HepG2 (cell line): Measurements from ENCODE around the gene CCT3. TPM values are rescaled to one million over a fixed set of nuclear protein-coding genes. Genes with fewer than 3 reads are reported as not detected.
A peak's percentile ranks its signal among the peaks of the same experiment; 100 is the strongest.

Source experiments
- ATAC-seq: fragments of 200-7000 bp; cut with Tn5 transposase; 3 replicates; pipeline ENCODE4 v1.9.1; 2020; ENCODE audit warnings: mild to moderate bottlenecking, moderate library complexity
- BruUV-seq: library from RNA; stranded (reverse); fragments of 400-500 nt; replicated peaks from 2 replicates; lab custom pipeline; 2021; lab: Mats Ljungman, UMichigan
- CTCF ChIA-PET: fragments of 300-600 bp; formaldehyde crosslinking; extraction: SDS; loops from one replicate; lab custom pipeline; 2021; ENCODE audit warnings: low total read pairs, inconsistent platforms, low intra/inter-chr PET ratio; lab: Yijun Ruan, JAX
- POLR2A ChIA-PET: fragments of 350-600 bp; sonication (Branson Sonifier 250); formaldehyde crosslinking; loops from one replicate; lab custom pipeline; 2020; ENCODE audit warnings: antibody characterized with exemption, inconsistent platforms; lab: Yijun Ruan, JAX
- DNase-seq: peaks from one replicate; pipeline ENCODE4 v3.0.0-alpha.2; 2015; ENCODE audit warnings: low spot score
- FAIRE-seq: peaks from 3 replicates; lab custom pipeline; 2011; peaks lifted over from hg19 to GRCh38; lab: Jason Lieb, UNC
- H2AFZ ChIP-seq: one replicate; pipeline ENCODE4 v1.6.1; 2011; ENCODE audit warnings: low read length, inconsistent platforms
- H3K27ac ChIP-seq: fragments of 300-600 bp; 3 replicates; pipeline ENCODE4 v1.8.0; 2011; ENCODE audit warnings: mixed run types, mild to moderate bottlenecking, mixed read lengths, low read length, inconsistent platforms; ENCODE audit not compliant: insufficient read depth; ENCODE audit errors: extremely low read length
- H3K27me3 ChIP-seq, 2 experiments: fragments of 200-600 bp in 1 of 2; 2 replicates in 1 of 2; 3 replicates in 1 of 2; pipeline versions ENCODE4 v1.6.0 to v1.8.0; 2011; ENCODE audit warnings: low read length in 2 of 2, mild to moderate bottlenecking in 2 of 2, moderate library complexity in 2 of 2, inconsistent platforms in 1 of 2; ENCODE audit not compliant: insufficient read depth in 2 of 2, control insufficient read depth in 1 of 2
- H3K36me3 ChIP-seq, 2 experiments: fragments of 200-600 bp in 1 of 2; replicated peaks in 1 of 2; 2 replicates in 1 of 2; 3 replicates in 1 of 2; pipeline versions ENCODE4 v1.5.1 to v1.8.0; 2011; ENCODE audit warnings: low read length in 2 of 2, inconsistent platforms in 1 of 2; ENCODE audit not compliant: insufficient read depth in 2 of 2, control insufficient read depth in 1 of 2
- H3K4me1 ChIP-seq: 2 replicates; pipeline ENCODE4 v1.5.1; 2012; ENCODE audit warnings: low read length, inconsistent platforms; ENCODE audit not compliant: insufficient read depth
- H3K4me2 ChIP-seq: 2 replicates; pipeline ENCODE4 v1.6.0; 2011; ENCODE audit warnings: low read depth, low read length, inconsistent platforms
- H3K4me3 ChIP-seq, 3 experiments: fragments of 200-600 bp in 1 of 3; sonication (generic), shearing (Covaris generic) in 1 of 3; replicated peaks in 1 of 3; 2 replicates each; pipeline ENCODE4 v1.5.1; 2011 to 2016; ENCODE audit warnings: low read length in 3 of 3, inconsistent platforms in 2 of 3, low read depth in 2 of 3, mild to moderate bottlenecking in 2 of 3, control low read depth in 1 of 3, mixed read lengths in 1 of 3; ENCODE audit not compliant: insufficient read depth in 1 of 3
- H3K79me2 ChIP-seq: one replicate; pipeline ENCODE4 v1.6.1; 2011; ENCODE audit warnings: low read length, inconsistent platforms; ENCODE audit not compliant: insufficient read depth
- H3K9ac ChIP-seq: 2 replicates; pipeline ENCODE4 v1.6.0; 2011; ENCODE audit warnings: mild to moderate bottlenecking, low read depth, low read length, inconsistent platforms; ENCODE audit not compliant: insufficient read depth
- H3K9me3 ChIP-seq: 2 replicates; pipeline ENCODE4 v1.5.1; 2012; ENCODE audit warnings: mild to moderate bottlenecking, low read length
- H4K20me1 ChIP-seq: 2 replicates; pipeline ENCODE4 v1.6.0; 2011; ENCODE audit warnings: inconsistent platforms, mild to moderate bottlenecking, low read length, moderate library complexity; ENCODE audit not compliant: insufficient read depth
- PAX8 ChIP-seq: sonication (generic); formaldehyde crosslinking; IDR thresholded peaks from 2 replicates; pipeline ENCODE4 v1.8.0; 2022; ENCODE audit warnings: mild to moderate bottlenecking, missing genetic modification reagents, borderline replicate concordance
- POLR2AphosphoS5 ChIP-seq: IDR thresholded peaks from 2 replicates; pipeline ENCODE4 v1.6.1; 2012; ENCODE audit warnings: low read depth, low read length
- PRDM10 ChIP-seq: sonication (generic); formaldehyde crosslinking; IDR thresholded peaks from 2 replicates; pipeline ENCODE4 v1.4.0; 2020; ENCODE audit warnings: low read depth, missing genetic modification reagents
- RBM22 ChIP-seq: fragments of 200-400 bp; formaldehyde crosslinking; optimal IDR thresholded peaks from 2 replicates; pipeline ENCODE3; 2017; ENCODE audit warnings: mild to moderate bottlenecking, low read length, moderate library complexity
- WGBS: methylation state at CpG from one replicate; pipeline ENCODE4 v1.1.6; 2017; ENCODE audit warnings: low lambda C conversion rate; 5-methylcytosine and 5-hydroxymethylcytosine counted together
- in situ Hi-C: cut with HindIII; loops from 2 replicates; pipeline ENCODE4 v1.10.0; 2017; ENCODE audit warnings: low pct_unique_long_range_greater_than_20kb; ENCODE audit not compliant: extremely low pct_ligation_motif_present
- intact Hi-C: fragments of 100-400 bp; cut with micrococcal nuclease; formaldehyde crosslinking; loops from one replicate; pipeline ENCODE4 v1.10.0; 2022; ENCODE audit not compliant: unreplicated experiment
- polyA plus RNA-seq, 8 experiments: library from polyadenylated mRNA; depleted of rRNA in 3 of 8; stranded (reverse) in 7 of 8; unstranded in 1 of 8; fragments of >200 nt; fragmentation: Illumina TruSeq in 4 of 8; extraction: Trizol in 4 of 8; gene quantifications; 2 replicates each; pipeline versions ENCODE4 v1.2.1 to v1.2.3, GENCODE V29; 2011 to 2016; ENCODE audit warnings: low read depth in 4 of 8, missing spikeins in 1 of 8, mixed read lengths in 1 of 8; ENCODE audit not compliant: insufficient read depth in 1 of 8
- total RNA-seq, 5 experiments: library from RNA; depleted of rRNA; stranded (reverse); fragments of >200 nt; fragmentation: Illumina TruSeq; extraction: Trizol; gene quantifications; 2 replicates each; pipeline ENCODE4 v1.2.3, GENCODE V29; 2016; ENCODE audit warnings: low read depth in 1 of 5

The CCT3 gene
- total and polyA plus RNA-seq, 2 of the 13 experiments (the other 11 are each of a cell fraction or from before 2014, with no cell fraction given): 319 to 615 TPM

GRCh38 chr1:156372876-156373275 is 34.8 kb upstream of the CCT3 start:
- Histone ChIP-seq H2AFZ (no peak overlapping the region), H4K20me1 (no peaks in the 10 kb centered on the region), H3K9ac (peak overlapping the region; percentile 57), H3K9me3 (no peaks in the 10 kb centered on the region), H3K36me3 (peaks cover 7 to 22% of the 10 kb centered on the region in 2 experiments), H3K27ac (peak overlapping the region; percentile 98), H3K27me3 (no peaks in the 10 kb centered on the region; a peak in 1 of 5 replicates), H3K79me2 (peaks cover 46% of the 10 kb centered on the region), H3K4me1 (peaks cover 88% of the 10 kb centered on the region), H3K4me2 (peak overlapping the region; percentile 98), H3K4me3 (peak overlapping the region in 2 of 3 experiments; percentile 18 to 90; a peak in 2 of 6 replicates)
- no TSS peak for BruUV-seq
- FAIRE-seq: no peak
- in situ Hi-C loops: no loop called here
- TF ChIP-seq POLR2AphosphoS5 (peak; percentile 35; the same call in 1 of the 2 replicates), PAX8 (no peak), RBM22 (peak; percentile 20), PRDM10 (CRISPR knock-in tag) (no peak)
- intact Hi-C loops: loop anchor here (5.0 kb wide), 1 partner anchor 36 kb away; the partner anchor contains the start of genes CCT3 and TSACC
- ChIA-PET POLR2A (interaction anchor here (1.0 to 8.5 kb wide), 10 partner anchors 8 to 355 kb away, joined by 3 to 189 read pairs (median 12); partner anchors contain the start of genes CCT3, GLMP, ISG20L2 and MEF2D), CTCF (no interaction called here)
- no peak for ATAC-seq
- 65% methylated on average over 4 of the region's 4 CpGs for WGBS
- no peak for DNase-seq
